ENCODE data around the gene REV3L.

The REV3L gene

DNA sequence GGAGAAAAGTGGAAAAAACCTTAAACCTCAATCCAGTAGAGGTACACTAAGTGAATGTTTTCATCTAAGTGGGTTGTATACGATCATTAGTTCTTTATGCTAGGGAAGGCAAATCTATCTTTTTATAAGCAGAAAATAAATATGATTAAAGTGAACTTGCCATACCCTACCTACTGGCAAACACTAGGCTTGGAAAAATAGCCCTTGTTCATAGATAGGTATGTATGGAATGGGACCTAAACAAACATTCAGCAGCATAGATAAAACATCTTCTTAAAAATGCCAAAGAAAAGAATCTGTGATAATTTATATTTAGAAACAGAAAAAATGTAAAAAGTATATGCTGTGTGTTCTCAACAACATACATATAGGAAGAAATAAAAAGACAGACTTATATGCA is 18.8 kb downstream of the REV3L start:
- DNase-seq, result no peak

DNA sequence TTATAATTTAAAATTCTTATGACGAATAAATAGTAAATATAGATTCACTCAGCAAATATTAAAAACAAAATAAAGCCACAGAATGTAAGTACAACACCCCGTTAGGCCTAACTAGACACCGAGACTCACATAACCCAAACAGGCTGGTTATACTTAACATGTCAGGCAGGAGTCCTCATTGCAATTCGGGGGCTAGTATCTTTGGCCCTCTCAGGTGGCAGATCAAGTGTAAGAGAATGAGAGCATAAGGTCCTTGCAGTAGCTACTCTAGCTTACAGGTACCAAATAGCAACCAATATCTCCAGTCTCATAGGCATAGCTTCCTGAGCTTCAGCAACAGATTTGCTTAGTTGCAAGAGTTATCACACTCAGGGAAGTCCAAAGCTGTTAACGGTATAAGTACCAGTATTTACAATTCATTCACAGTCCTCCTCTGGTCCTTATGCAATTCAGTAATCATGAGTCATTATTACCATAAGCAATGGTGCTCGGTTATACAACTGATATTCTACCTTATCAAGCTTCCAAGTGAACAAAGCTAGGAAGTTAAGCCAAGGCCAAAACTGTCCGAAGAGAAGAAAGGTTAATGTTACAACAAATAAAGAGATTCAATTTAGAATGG is 20.1 kb downstream of the REV3L start:
- DNase-seq, result peak in 1 of 4 experiments; percentile 15

DNA sequence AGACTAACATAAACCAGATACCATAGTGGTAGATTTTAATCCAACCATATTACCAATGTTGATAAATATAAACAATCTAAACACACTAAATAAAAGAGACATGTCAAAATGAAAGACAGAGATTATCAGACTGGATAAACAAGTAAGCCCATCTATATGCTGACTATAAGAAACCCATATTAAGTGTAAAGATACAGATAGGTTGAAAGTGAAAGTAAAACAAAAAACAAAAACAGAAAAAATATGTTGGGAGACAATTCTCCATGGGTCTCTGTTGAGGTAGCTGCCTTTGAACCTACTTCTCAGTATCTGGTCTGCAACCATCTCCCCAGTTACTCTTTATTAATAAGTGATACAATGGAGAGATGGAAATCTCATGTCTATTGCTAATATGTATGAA is 21.2 kb downstream of the REV3L start:
- no peak for DNase-seq

DNA sequence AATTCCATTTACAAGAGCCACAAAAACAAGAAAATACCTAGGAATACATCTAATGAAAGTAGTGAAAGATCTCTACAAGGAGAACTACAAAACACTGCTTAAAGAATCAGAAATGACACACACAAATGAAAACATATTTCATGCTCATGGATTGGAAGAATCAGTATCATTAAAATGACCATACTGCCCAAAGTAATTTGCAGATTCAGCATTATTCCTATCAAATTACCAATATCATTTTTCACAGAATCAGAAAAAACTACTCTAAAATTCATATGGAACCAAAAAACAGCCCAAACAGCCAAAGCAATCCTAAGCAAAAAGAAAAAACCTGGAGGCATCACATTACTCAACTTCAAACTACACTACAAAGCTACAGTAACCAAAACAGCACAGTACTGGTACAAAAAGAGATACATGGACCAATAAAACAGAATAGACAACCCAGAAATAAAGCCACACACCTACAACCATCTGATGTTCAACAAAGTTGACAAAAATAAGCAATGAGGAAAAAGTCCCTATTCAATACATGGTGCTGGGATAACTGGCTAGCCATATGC is 24.3 kb downstream of the REV3L start:
- DNase-seq, result no peak

DNA sequence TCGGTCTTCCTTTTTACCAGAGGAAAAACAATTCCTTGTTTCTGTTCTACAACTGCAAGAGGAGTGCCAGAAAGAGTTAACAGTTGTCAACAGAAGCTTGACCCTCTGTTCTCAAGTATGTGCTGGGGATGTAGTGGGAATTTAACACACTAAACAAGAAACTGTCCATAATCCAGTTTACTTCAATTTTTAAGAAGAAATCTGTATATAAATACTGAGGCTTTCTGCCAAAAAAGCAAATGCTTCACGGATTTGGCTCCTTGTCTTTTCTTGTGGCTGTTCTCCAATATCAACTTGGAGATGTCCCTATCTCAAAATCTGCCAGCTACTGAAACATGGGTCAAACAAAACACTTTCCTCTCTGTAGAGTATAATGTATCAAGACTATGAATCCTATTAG is 26.8 kb downstream of the REV3L start:
- no peak for DNase-seq

DNA sequence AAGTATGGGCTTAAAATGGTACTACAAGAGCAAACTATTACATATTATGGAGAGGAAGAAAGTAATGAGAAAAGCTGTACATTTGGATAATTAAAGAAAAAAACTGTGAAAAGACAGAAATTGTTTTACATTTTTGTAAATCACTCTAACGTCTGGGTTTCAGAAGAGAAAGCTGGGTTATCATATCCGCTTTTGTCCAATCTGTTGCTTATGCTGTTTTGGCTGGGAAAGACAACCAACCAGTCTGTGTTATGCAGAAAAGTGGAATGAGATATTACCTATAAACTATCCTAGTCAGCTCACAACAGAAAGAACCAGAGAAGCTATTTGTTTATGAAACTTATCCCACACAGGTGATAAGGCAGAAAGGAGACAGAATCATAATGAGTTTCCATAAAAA is 32.4 kb downstream of the REV3L start:
- no peak for DNase-seq

DNA sequence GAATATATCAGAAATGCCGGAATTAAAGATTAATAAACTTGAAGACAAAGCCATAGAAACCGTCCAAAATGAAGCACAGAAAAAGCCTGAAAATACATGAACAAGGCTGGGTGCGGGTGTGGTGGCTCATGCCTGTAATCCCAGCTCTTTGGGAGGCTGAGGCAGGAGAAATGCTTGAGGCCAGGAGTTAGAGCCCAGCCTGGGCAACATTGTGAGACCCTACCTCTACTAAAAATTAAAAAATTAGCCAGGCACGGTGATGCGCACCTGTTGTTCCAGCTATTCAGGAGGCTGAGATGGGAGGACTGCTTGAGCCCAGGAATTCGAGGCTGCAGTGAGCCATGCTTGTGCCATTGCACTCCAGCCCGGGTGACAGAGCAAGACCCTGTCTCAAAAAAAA is 32.9 kb downstream of the REV3L start:
- DNase-seq, result no peak

DNA sequence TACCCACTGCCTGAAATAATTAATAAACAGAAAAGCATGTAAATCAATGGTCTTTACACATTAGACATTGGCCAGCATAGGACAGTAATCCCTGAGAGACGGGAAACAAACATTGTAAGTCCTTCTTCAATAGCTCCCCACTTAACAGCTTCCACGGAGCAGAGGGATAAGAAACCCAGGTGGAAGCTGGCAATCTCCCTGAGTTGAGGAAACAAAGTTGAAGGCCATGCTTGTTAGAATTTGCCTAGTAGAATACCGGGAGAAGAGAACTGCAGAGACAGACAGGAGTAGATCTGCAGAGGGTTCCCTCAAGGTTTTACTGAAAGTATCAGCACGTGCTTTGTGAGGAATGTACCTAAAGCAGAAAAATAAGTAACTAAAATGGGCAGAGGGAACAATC is 33.9 kb downstream of the REV3L start:
- DNase-seq, result no peak

DNA sequence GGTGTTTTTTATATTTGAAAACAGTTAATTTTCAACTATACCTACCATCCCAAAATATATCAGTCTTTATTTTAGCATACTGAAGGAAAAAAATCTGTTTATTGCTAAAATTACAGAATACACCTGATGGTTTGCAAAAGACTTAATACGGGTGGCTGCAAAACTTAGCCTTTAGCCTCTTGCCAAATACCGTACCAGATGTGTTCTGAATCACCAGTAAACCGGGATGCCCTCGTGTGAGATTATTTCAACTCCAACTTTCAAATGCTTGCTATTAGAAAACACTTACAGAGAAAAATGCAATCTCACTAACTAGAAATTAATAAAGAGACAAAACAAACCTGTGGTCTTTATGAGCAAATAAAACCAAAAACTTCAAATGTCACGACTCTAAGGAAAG is 36.0 kb downstream of the REV3L start:
- DNase-seq, result no peak

DNA sequence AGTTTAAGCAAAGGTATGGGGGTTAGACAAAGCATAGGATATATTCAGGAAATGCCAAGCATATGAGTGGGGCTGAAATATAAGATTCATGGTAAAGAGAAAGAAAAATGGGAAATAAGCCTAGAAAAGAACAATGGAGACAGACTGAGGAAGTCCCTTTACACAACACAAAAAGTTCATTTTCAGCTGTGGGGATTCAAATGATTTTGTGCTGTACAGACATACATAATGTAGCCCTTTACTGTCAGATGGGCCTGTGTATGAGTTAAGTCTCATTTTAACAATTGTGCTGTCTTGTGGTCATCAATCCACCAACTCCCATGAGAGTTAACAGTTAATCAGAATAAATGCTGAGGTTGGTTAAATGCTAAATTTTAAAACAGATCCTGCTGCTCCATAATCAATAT is 37.2 kb downstream of the REV3L start:
- DNase-seq, result peak in 2 of 4 experiments; percentile 32 to 48

DNA sequence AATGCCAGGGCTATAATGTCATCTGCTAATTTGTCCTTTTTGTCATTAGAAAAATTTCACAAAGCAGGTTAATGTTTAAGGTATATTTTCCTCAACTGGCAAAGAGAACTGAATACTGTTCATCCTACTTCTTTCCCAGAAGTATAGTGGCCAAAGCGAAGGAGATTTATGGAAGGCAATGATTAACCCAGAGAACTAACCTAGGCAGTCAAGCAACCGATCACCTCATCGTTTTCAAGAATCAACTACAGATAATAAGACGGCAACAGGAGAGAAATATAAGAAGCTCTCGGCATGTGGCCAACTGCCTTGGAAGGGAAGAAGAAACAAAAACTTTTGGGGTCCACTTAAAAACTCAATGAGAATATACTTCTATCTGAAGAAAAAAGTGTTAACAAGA is 38.2 kb downstream of the REV3L start:
- DNase-seq, result no peak

DNA sequence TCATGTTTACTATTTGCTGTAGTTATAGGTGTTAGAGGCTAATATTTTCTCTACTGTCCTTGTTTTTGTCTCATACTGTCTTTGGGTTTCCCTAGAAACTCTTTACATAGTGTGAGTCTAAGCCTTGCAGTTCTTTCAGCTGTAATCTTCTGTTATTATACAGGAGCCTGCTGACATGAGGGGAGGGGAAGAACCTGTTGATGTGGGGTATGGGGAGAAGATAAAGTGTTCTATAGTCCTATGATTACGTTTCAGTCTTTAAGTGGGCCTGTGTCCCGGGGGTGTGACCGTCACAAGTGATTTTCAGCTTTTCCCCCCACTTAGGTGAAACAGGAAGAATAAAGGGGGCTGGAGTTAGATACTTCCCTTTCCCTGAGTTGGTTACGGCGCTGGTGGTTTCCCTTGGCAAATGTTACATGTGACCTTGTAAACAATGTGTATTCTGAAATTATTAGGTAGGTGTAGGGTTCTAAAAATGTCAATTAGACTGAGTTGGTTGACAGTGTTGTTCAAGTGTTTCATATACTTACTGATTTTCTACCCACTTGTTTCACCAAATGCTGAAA is 41.3 kb downstream of the REV3L start:
- DNase-seq, result peak; percentile 73 to 88 (median 83)

DNA sequence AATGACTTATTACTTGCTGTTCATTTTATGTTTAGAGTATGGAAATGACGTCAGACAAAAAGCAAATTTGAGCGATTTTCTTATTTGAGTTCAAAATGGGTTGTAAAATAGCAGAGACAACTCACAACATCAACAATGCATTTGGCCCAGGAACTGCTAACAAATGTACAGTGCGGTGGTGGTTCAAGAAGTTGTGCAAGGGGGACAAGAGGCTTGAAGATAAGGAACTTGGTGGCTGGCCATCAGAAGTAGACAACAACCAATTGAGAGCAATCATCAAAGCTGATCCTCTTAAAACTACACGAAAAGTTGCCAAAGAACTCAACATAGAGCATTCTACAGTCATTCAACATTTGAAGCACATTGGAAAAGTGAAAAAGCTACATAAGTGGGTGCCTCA is 43.8 kb downstream of the REV3L start:
- DNase-seq, result peak in 3 of 4 experiments; percentile 33 to 40 (median 35)

DNA sequence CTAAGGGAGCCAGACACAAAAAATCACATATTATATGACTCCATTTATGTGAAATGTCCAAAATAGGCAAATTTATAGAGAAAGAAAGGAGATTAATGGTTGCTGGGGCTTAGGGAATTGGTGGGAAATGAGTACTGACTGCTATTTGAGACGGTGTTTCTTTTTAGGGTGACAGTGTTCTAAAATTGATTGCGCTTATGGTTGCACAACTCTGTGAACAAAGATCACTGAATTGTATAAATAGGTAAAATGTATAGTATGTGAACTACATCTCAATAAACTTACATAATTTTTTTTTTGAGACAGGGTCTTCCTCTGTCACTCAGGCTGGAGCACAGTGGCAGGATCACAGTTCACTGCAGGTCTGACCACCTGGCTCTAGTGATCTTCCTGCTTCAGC is 45.4 kb downstream of the REV3L start:
- DNase-seq, result no peak

DNA sequence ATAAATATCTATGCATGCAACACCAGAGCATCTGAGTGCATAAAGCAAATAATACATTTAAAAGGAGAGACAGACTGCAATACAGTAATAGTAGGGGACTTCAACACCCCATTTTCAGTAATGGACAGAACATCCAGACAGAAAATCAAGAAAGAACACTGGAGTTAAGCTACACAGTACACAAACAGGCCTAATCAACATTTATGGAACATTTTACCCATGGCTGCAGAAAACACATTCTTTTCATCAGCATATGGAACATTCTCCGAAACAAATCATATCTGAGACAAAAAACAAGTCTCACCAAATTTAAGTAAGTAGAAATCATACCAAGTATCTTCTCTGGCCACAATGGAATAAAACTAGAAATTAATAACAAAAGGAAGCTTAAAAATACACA is 50.5 kb downstream of the REV3L start:
- no peak for DNase-seq

DNA sequence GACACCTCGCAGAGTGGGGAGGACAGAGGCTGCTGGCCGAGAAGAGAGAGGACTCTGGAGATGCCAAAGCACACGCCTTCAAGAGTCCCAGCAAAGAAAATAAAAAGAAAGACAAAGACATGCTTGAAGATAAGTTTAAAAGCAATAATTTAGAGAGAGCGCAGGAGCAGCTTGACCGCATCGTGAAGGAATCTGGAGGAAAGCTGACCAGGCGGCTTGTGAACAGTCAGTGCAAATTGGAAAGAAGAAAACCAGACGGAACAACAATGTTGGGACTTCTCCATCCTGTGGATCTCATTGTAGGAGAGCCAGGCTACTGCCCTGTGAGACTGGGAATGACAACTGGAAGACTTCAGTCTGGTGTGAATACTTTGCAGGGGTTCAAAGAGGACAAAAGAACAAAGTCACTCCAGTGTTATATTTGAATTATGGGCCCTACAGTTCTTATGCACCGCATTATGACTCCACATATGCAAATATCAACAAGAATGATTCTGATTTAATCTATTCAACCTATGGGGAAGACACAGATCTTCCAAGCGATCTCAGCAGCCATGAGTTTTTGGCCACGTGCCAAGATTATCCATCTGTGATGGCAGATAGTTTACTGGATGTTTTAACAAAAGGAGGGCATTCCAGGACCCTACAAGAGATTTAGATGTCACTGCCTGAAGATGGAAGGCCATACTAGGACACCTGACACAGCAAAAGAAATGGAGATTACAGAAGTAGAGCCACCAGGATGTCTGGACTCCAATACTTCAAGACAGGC is 52.2 kb downstream of the REV3L start:
- DNase-seq, result no peak

DNA sequence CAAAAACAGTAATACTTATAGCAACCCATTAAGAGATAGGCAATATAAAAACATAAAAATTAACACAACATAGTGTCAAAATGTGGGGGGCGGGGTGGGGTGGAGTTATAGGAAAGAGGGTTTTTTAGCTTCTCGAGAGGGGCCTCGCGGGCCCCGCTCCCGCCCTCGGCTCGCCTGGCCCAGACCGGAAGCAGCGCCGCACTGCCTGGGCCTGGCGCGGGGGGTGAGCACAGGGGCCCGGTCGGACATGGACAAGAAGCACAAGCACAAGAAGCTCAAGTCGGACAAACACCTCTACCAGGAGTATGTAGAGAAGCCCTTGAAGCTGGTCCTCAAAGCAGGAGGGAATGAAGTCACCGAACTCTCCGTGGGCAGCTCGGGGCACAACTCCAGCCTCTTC is 53.4 kb downstream of the REV3L start:
- DNase-seq, result no peak

DNA sequence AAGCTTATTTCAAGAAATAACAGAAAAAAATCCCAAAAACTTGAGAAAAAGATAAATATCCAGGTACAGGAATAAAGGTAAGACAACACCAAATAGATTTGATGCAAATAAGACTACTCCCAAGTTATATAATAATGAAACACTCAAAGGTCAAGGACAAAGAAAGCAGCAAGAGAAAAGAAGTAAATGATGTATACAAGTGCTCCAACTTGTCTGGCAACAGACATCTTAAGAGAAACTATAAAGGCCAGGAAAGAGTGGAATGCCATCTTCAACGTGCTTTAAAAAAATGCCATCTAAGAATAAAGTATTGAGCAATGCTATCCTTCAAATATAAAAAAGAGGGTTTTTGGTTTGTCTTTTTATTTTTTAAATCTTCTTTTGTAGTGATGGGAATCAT is 54.2 kb downstream of the REV3L start:
- no peak for DNase-seq

DNA sequence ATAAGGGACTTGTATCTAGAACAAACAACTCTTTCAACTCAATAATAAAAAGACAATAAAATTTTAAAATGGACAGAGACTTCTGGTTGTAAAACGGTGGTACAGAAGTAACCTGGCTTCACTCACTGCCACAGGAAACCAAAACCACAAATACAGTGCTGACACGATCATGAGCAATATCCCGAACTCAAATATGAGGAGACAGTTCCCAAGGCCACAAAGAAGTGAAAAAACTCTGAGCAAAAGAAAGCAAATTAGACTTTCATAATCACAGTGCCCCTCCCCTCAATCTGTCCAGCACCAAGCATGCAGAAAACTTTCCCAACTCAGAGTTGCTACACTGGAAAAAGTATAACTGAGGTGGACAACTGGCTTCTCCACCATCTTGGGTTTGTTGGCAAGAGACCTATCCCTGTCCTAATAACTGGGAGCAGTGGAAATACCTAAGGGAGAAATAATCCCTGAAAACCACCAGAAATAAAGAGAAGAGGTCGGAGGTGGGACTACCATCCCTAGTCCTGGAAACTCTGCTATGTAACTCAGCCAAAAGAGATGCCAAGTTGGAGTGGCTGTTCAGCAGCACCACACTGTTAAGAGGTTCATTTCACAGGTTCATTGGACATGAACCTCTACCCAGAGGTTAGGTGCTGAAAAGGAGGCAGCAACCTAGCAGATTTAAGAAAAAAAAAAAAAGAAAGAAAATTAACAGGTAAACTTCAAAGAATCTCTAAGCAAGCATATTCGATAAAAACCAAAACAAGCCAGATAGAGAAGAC is 55.5 kb downstream of the REV3L start:
- DNase-seq, result peak; percentile 39 to 71 (median 54)

DNA sequence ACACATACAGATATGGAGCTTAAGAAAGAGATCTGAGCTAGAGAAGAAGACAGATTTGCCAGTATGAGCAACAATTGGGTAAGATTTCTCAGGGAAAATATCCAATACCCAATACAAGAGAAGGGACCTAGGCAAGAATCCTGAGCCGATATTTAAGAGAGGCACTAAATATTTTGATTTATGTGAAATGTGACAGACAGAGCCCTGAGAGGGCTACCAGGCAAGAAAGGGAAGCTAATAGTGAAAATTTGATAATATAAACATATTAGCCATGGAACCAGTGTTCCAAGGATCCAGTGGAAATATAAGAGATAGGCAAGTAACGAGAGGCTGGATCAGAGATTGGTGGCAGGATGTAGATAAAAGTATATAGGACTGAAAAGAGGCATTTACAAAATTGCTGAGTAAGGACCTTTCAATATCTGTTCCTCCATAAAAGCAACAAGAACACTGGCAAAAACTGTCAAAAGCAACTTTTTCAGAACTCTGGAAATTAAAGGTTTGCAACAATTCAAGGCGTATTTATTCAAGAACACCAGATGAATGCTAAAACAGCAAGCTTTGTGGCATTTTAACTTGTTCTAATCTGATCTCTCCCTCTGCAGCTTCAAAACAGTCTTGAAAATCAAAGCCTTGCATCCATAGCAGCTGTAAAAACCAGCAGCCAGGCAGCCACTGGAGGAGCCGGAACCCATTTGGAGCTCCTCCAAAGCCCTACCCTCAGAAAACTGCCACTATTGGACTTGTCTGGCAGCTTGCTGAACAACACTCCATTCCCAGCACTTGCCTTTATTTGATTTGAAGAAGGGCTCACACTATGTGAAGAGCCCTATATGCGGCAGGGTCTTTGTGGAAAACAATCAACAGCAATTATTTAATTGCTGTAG is 58.8 kb downstream of the REV3L start:
- peak in 1 of 4 experiments; percentile 27 for DNase-seq

DNA sequence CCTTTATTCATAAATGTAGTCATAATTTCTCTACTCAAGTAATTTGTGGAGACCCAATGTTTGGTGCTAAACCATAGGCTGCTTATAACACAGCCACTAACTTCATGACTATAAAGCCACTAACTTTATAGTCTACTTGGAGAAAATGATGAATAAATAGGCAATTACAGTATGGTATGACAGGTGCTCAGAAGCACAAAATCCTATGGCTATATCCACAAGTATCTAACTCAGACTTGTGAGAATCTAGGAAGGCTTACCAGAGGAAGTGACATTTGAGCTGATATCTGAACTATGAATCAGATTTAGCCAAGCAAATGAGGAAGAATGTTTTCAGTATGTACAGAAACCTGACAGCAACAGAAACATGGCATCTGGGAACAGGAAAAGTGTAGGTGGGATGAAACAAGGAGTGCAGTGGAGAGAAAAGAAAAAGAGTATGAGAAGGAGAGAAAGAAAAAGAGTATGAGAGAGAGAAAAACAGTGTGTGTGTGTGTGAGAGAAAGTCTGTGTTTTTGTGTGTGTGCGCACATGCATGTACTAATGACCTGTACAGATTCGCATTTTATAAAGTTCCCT is 59.9 kb downstream of the REV3L start:
- peak; percentile 29 to 82 (median 56) for DNase-seq
